Body of pancreas (tissue), 4 donors: ENCODE results near the gene TBCK. TPM values are rescaled to one million over a fixed set of nuclear protein-coding genes. Genes with fewer than 3 reads are reported as not detected.
A peak's percentile ranks its signal among the peaks of the same experiment; 100 is the strongest.

Source experiments
- ATAC-seq: fragments of 150-250 bp; one replicate; pipeline ENCODE4 v1.9.1; 2016
- DNase-seq, 4 donors: peaks; one replicate each; pipeline ENCODE4 v3.0.0-alpha.2; 2019
- H3K27ac ChIP-seq, 4 donors: fragments of 200-600 bp; sonication (generic); 1 replicate in 3 of 4; 2 replicates in 1 of 4; pipeline versions ENCODE4 v1.5.1 to v1.6.1; 2016 to 2019; ENCODE audit warnings: mild to moderate bottlenecking in 1 of 4, mixed read lengths in 1 of 4, moderate library complexity in 1 of 4
- H3K27me3 ChIP-seq, 2 donors: fragments of 200-600 bp; sonication (generic); one replicate each; pipeline ENCODE4 v1.6.0; 2016; ENCODE audit warnings: mild to moderate bottlenecking in 1 of 2
- H3K36me3 ChIP-seq, 2 donors: fragments of 200-600 bp; sonication (generic); replicated peaks in 1 of 2; 2 replicates each; pipeline ENCODE4 v1.5.1; 2016; ENCODE audit warnings: low read depth in 2 of 2; ENCODE audit not compliant: insufficient read depth in 1 of 2
- H3K4me1 ChIP-seq: fragments of 200-600 bp; sonication (generic); one replicate; pipeline ENCODE4 v1.6.0; 2016
- H3K4me3 ChIP-seq, 2 donors: fragments of 200-600 bp; sonication (generic); 1 replicate in 1 of 2; 2 replicates in 1 of 2; pipeline ENCODE4 v1.5.1; 2016 to 2019
- H3K9me3 ChIP-seq, 3 donors: fragments of 200-600 bp; sonication (generic); 1 replicate in 2 of 3; 2 replicates in 1 of 3; pipeline ENCODE4 v1.5.1; 2016
- CTCF ChIP-seq, 7 experiments: fragments of 450-650 bp in 4 of 7; fragments of 200-600 bp in 3 of 7; sonication (generic) in 3 of 7; IDR thresholded peaks; one replicate each; pipeline ENCODE4 v1.5.1; 2016 to 2019; ENCODE audit warnings: antibody characterized with exemption in 7 of 7
- POLR2A ChIP-seq, 3 donors: fragments of 450-650 bp; IDR thresholded peaks; one replicate each; pipeline ENCODE4 v1.6.1; 2016; ENCODE audit warnings: antibody characterized with exemption in 3 of 3, mild to moderate bottlenecking in 2 of 3
- WGBS, 2 donors: methylation state at CpG; one replicate each; pipeline ENCODE4 v1.1.5; 2017; 5-methylcytosine and 5-hydroxymethylcytosine counted together
- intact Hi-C: fragments of 100-400 bp; cut with DNase I; formaldehyde crosslinking; loops from one replicate; pipeline ENCODE4 v1.15.1; 2023
- total RNA-seq, 2 donors: library from RNA; depleted of rRNA; stranded (reverse); fragments of >200 nt; gene quantifications; one replicate each; pipeline ENCODE4 v1.1.0, GENCODE V29; 2016

TBCK gene
- total RNA-seq: 10 to 100 TPM; 24.7 to 28.5 TPM

- H3K27me3 ChIP-seq: no peaks in the 10 kb centered on the region
- no peaks in the 10 kb centered on the region for H3K9me3 ChIP-seq
- H3K4me3 ChIP-seq: peak within 1 kb of the TSS; percentile 52 to 67
- WGBS, 2 donors: 0% methylated on average over 31 to 44 of the region's 44 CpGs
- peak; percentile 83 to 91 (median 88) for DNase-seq
- peak in 2 of 7 experiments; percentile 8 to 14 for TF ChIP-seq CTCF (IDR thresholded peaks at IDR 0.05)
- peak; percentile 67 to 94 (median 94) for TF ChIP-seq POLR2A (IDR thresholded peaks at IDR 0.05)
- H3K4me1 ChIP-seq: peaks cover 29% of the 10 kb centered on the region
- peak; percentile 98 for ATAC-seq
- H3K36me3 ChIP-seq: no peaks in the 10 kb centered on the region
- H3K27ac ChIP-seq: peak within 1 kb of the TSS; percentile 90 to 96 (median 92)
- intact Hi-C loops: no loop called here
These were observed at the start of gene TBCK, which contains the start of gene AIMP1 for GRCh38 chr4:106315968-106316772. TBCK (minus strand) TSS chr4:106316209; CDS start chr4:106308960, 7,249 bp downstream. AIMP1 (plus strand) TSS chr4:106316550; CDS start chr4:106325010, 8,460 bp downstream.

GRCh38 chr4:106365613-106366012, 49.6 kb upstream of the TBCK start:
- Histone ChIP-seq H3K4me3 (no peak overlapping the region), H3K27ac (no peak overlapping the region), H3K36me3 (no peaks in the 10 kb centered on the region), H3K27me3 (no peaks in the 10 kb centered on the region), H3K4me1 (no peaks in the 10 kb centered on the region), H3K9me3 (no peaks in the 10 kb centered on the region)
- TF ChIP-seq POLR2A (IDR thresholded peaks at IDR 0.05): no peak
- no peak for TF ChIP-seq CTCF (IDR thresholded peaks at IDR 0.05)
- intact Hi-C loops: no loop called here
- peak; percentile 33 for ATAC-seq
- no peak for DNase-seq
- WGBS, 2 donors: 41 to 52% methylated on average over 1 of the region's 1 CpG

- intact Hi-C loops: no loop called here
- TF ChIP-seq CTCF (IDR thresholded peaks at IDR 0.05) (no peak), POLR2A (IDR thresholded peaks at IDR 0.05) (no peak)
- H3K27me3 ChIP-seq: no peaks in the 10 kb centered on the region
- H3K4me3 ChIP-seq: no peak overlapping the region
- H3K27ac ChIP-seq: no peak overlapping the region
- no peaks in the 10 kb centered on the region for H3K4me1 ChIP-seq
- 90 to 100% methylated on average over 1 of the region's 1 CpG for WGBS, 2 donors
- no peak for ATAC-seq
- no peaks in the 10 kb centered on the region for H3K36me3 ChIP-seq
- no peak for DNase-seq
- H3K9me3 ChIP-seq: no peaks in the 10 kb centered on the region
These were observed 48.3 kb upstream of the TBCK start for GRCh38 chr4:106364282-106364681.

- ATAC-seq: no peak
- no peak for DNase-seq
- Histone ChIP-seq H3K4me3 (no peak overlapping the region), H3K27ac (no peak overlapping the region), H3K36me3 (no peaks in the 10 kb centered on the region), H3K27me3 (no peaks in the 10 kb centered on the region), H3K9me3 (no peaks in the 10 kb centered on the region), H3K4me1 (no peaks in the 10 kb centered on the region)
- intact Hi-C loops: no loop called here
- TF ChIP-seq POLR2A (IDR thresholded peaks at IDR 0.05): no peak
- TF ChIP-seq CTCF (IDR thresholded peaks at IDR 0.05): no peak
- 51 to 55% methylated on average over 3 of the region's 3 CpGs for WGBS, 2 donors
These were observed 46.2 kb upstream of the TBCK start for GRCh38 chr4:106362086-106362825.
